Measurements from ENCODE around the gene TSFM. TPM values are rescaled to one million over a fixed set of nuclear protein-coding genes. Genes with fewer than 3 reads are reported as not detected.

Gene TSFM
- total RNA-seq (2021; ENCODE audit: unreplicated experiment), result 40.3 TPM
- 28.1 TPM for polyA plus RNA-seq (2012; ENCODE audit: insufficient read length)
- Bru-seq, nascent RNA, result percentile 72 among the genes with signal in this experiment
- BruChase-seq, experiment 1, labeled RNA remaining after a 2-hour chase, result percentile 67 among the genes with signal in this experiment
- percentile 71 among the genes with signal in this experiment for BruChase-seq, experiment 2, labeled RNA remaining after a 6-hour chase
- long read RNA-seq, transcript TSFM-204 (6 exons, 2,192 nt), result major isoform, 15 of 26 reads
- long read RNA-seq, partial matches to known transcripts, result 1 of 26 reads
- long read RNA-seq, other reads (novel, unspliced or antisense), result 8 of 26 reads

DNA sequence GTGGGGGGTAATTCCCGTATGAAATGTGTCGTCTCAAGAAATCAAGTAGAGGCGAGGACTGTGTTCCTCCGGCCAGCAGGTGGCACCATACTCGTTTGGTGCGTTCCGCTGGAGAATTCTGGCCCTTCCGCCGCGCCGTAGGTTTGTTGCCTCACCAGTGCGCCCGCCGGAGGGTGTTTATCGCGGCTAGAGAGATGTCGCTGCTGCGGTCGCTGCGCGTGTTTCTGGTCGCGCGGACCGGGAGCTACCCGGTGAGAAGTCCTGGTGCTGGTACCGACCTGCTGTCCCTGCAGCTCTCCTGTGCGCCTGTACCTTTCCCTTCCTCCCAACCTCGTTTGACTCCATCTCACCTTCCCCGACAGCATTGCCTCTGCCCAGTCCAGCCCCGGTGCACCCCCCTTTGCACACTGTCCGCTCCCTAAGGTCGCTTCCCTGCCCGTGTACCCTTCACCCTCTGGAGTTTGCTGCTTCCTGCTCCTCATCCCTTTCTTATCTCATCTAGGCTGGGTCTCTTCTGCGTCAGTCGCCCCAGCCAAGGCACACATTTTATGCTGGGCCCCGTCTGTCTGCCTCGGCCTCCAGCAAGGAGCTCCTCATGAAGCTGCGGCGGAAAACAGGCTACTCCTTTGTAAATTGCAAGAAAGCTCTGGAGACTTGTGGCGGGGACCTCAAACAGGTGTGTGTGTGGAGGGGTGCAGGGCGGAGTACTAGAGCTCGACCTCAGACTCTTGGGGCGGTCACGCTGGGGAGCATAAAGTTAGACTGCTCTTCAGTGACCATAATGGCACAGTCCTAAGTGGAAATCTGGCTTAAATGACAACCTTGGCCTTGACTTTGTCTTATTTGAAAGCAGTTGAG is at the start of gene TSFM:
Gene TSFM (plus strand): TSS at position 180 of the 858 bp plus-strand sequence. CDS start 15 bp downstream, at position 195.
- BruUV-seq (replicated peaks), result no TSS peak
- H3K27ac ChIP-seq (ENCODE audit: low read length), result peak within 1 kb of the TSS; percentile 84

GRCh38 chr12:57733928-57734327 is 48.7 kb upstream of the TSFM start:
- ATAC-seq (no peak), DNase-seq (ENCODE audit: low read depth, low spot score) (no peak)
- TF ChIP-seq POLR2AphosphoS5 (IDR thresholded peaks at IDR 0.05; ENCODE audit: low read depth, low read length), result no peak
- TF ChIP-seq SIN3A (IDR thresholded peaks at IDR 0.05; ENCODE audit: borderline replicate concordance, insufficient read depth, low read depth, low read length), result no peak
- TF ChIP-seq, protein P1, sequence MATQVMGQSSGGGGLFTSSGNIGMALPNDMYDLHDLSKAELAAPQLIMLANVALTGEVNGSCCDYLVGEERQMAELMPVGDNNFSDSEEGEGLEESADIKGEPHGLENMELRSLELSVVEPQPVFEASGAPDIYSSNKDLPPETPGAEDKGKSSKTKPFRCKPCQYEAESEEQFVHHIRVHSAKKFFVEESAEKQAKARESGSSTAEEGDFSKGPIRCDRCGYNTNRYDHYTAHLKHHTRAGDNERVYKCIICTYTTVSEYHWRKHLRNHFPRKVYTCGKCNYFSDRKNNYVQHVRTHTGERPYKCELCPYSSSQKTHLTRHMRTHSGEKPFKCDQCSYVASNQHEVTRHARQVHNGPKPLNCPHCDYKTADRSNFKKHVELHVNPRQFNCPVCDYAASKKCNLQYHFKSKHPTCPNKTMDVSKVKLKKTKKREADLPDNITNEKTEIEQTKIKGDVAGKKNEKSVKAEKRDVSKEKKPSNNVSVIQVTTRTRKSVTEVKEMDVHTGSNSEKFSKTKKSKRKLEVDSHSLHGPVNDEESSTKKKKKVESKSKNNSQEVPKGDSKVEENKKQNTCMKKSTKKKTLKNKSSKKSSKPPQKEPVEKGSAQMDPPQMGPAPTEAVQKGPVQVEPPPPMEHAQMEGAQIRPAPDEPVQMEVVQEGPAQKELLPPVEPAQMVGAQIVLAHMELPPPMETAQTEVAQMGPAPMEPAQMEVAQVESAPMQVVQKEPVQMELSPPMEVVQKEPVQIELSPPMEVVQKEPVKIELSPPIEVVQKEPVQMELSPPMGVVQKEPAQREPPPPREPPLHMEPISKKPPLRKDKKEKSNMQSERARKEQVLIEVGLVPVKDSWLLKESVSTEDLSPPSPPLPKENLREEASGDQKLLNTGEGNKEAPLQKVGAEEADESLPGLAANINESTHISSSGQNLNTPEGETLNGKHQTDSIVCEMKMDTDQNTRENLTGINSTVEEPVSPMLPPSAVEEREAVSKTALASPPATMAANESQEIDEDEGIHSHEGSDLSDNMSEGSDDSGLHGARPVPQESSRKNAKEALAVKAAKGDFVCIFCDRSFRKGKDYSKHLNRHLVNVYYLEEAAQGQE (IDR thresholded peaks at IDR 0.05; ENCODE audit: insufficient read depth in 1 of 2, low read depth in 2 of 2, low read length in 1 of 2), result no peak
- no peak for TF ChIP-seq TCF7L2 (IDR thresholded peaks at IDR 0.05; ENCODE audit: low read depth, low read length)
- TF ChIP-seq, protein P2, sequence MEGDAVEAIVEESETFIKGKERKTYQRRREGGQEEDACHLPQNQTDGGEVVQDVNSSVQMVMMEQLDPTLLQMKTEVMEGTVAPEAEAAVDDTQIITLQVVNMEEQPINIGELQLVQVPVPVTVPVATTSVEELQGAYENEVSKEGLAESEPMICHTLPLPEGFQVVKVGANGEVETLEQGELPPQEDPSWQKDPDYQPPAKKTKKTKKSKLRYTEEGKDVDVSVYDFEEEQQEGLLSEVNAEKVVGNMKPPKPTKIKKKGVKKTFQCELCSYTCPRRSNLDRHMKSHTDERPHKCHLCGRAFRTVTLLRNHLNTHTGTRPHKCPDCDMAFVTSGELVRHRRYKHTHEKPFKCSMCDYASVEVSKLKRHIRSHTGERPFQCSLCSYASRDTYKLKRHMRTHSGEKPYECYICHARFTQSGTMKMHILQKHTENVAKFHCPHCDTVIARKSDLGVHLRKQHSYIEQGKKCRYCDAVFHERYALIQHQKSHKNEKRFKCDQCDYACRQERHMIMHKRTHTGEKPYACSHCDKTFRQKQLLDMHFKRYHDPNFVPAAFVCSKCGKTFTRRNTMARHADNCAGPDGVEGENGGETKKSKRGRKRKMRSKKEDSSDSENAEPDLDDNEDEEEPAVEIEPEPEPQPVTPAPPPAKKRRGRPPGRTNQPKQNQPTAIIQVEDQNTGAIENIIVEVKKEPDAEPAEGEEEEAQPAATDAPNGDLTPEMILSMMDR (IDR thresholded peaks at IDR 0.05), result no peak
- no TSS peak for BruUV-seq (replicated peaks)
- ChIA-PET CTCF (no interaction called here), POLR2A (no interaction called here)
- H3K4me3 ChIP-seq (ENCODE audit: low read depth in 2 of 2, low read length in 2 of 2), result no peak overlapping the region
- no peaks in the 10 kb centered on the region for H3K36me3 ChIP-seq (ENCODE audit: control insufficient read depth, insufficient read depth, low read length)
- intact Hi-C loops (cut with micrococcal nuclease; ENCODE audit: unreplicated experiment) (no loop called here), in situ Hi-C loops (cut with HindIII; ENCODE audit: low pct_unique_long_range_greater_than_20kb, low sequenced_read_pairs) (no loop called here)
- H3K9me3 ChIP-seq (ENCODE audit: control insufficient read depth, insufficient read depth, low read depth, low read length), result no peaks in the 10 kb centered on the region
- no peaks in the 10 kb centered on the region; the same call in 1 of the 2 replicates for H3K27me3 ChIP-seq (ENCODE audit: control insufficient read depth, insufficient read depth, low read length)
- peaks cover 7% of the 10 kb centered on the region; the same call in 1 of the 2 replicates for H3K4me1 ChIP-seq (ENCODE audit: control insufficient read depth, insufficient read depth, low read length)
- no peak overlapping the region for H3K27ac ChIP-seq (ENCODE audit: low read length)

More for the DNA sequence above, at the start of gene TSFM:
- Histone ChIP-seq H3K4me1 (ENCODE audit: control insufficient read depth, insufficient read depth, low read length) (peaks cover 4% of the 10 kb centered on the region), H3K36me3 (ENCODE audit: control insufficient read depth, insufficient read depth, low read length) (no peaks in the 10 kb centered on the region; the same call in none of the 2 replicates), H3K9me3 (ENCODE audit: control insufficient read depth, insufficient read depth, low read depth, low read length) (no peaks in the 10 kb centered on the region), H3K4me3 (ENCODE audit: low read depth in 2 of 2, low read length in 2 of 2) (peak within 1 kb of the TSS; percentile 76 to 83), H3K27me3 (ENCODE audit: control insufficient read depth, insufficient read depth, low read length) (no peaks in the 10 kb centered on the region)
- intact Hi-C loops (cut with micrococcal nuclease; ENCODE audit: unreplicated experiment), result no loop called here
- POLR2A ChIA-PET, result no interaction called here
- DNase-seq (ENCODE audit: low read depth, low spot score), result peak; percentile 81
- in situ Hi-C loops (cut with HindIII; ENCODE audit: low pct_unique_long_range_greater_than_20kb, low sequenced_read_pairs), result no loop called here
- peak; percentile 97 for ATAC-seq
- CTCF ChIA-PET, result interaction anchor here (0.6 to 1.0 kb wide), 5 partner anchors 11 to 62 kb away, joined by 3 to 6 read pairs (median 3); partner anchors contain the start of gene CYP27B1
- peak; percentile 96 for TF ChIP-seq POLR2AphosphoS5 (IDR thresholded peaks at IDR 0.05; ENCODE audit: low read depth, low read length)
- peak; percentile 92 for TF ChIP-seq SIN3A (IDR thresholded peaks at IDR 0.05; ENCODE audit: borderline replicate concordance, insufficient read depth, low read depth, low read length)
- TF ChIP-seq, protein P2 (IDR thresholded peaks at IDR 0.05), result peak; percentile 94
- TF ChIP-seq TCF7L2 (IDR thresholded peaks at IDR 0.05; ENCODE audit: low read depth, low read length), result peak; percentile 51; the same call in 1 of the 2 replicates
- TF ChIP-seq, protein P1 (IDR thresholded peaks at IDR 0.05; ENCODE audit: insufficient read depth in 1 of 2, low read depth in 2 of 2, low read length in 1 of 2), result peak in 1 of 2 experiments; percentile 38; a peak in 1 of 4 replicates

Data from Panc1 (cell line).